HFFc6 (cell line): ENCODE results near the gene SVOPL. TPM values are rescaled to one million over a fixed set of nuclear protein-coding genes. Genes with fewer than 3 reads are reported as not detected.

Experiments used
- DNase-seq: peaks from one replicate; pipeline ENCODE4 v3.0.0-alpha.2; 2018
- H3K27ac Mint-ChIP-seq: 2 replicates; pipeline ENCODE4 v1.8.0; 2020; ENCODE audit warnings: mild to moderate bottlenecking, mixed read lengths
- H3K27me3 Mint-ChIP-seq: 2 replicates; pipeline ENCODE4 v1.8.0; 2021; ENCODE audit warnings: mild to moderate bottlenecking, moderate library complexity, mixed read lengths; ENCODE audit not compliant: insufficient read depth
- H3K36me3 Mint-ChIP-seq: 2 replicates; pipeline ENCODE4 v1.8.0; 2021; ENCODE audit warnings: low read depth, mixed read lengths
- H3K4me1 Mint-ChIP-seq: 2 replicates; pipeline ENCODE4 v1.8.0; 2020; ENCODE audit warnings: low read depth, mixed read lengths
- H3K4me3 Mint-ChIP-seq: 2 replicates; pipeline ENCODE4 v1.8.0; 2020; ENCODE audit warnings: mild to moderate bottlenecking, moderate library complexity, mixed read lengths
- H3K9me3 Mint-ChIP-seq: 2 replicates; pipeline ENCODE4 v1.8.0; 2020; ENCODE audit warnings: mild to moderate bottlenecking, mixed read lengths
- CTCF ChIP-seq: fragments of 200-600 bp; sonication (generic); IDR thresholded peaks from 2 replicates; pipeline ENCODE4 v1.5.0; 2021; ENCODE audit warnings: antibody characterized with exemption, mild to moderate bottlenecking
- total RNA-seq, 6 experiments: library from RNA; stranded (reverse); fragmentation: NEBNext Ultra II Directional; extraction: Animal tissue kit (Norgen Biotek cat#: 25700); gene quantifications; 2 replicates in 1 of 6; 3 replicates in 5 of 6; pipeline ENCODE4 v1.2.3, GENCODE V29; 2021

Gene SVOPL
- total RNA-seq, 6 experiments from 2014 or later, result not detected

GRCh38 chr7:138669364-138669763 lies 31.8 kb downstream of the SVOPL start:
- no peak overlapping the region for H3K27ac Mint-ChIP-seq
- H3K36me3 Mint-ChIP-seq, result no peaks in the 10 kb centered on the region
- no peak for DNase-seq
- no peaks in the 10 kb centered on the region for H3K4me1 Mint-ChIP-seq
- no peaks in the 10 kb centered on the region for H3K9me3 Mint-ChIP-seq
- no peak overlapping the region for H3K4me3 Mint-ChIP-seq
- peaks cover 2% of the 10 kb centered on the region for H3K27me3 Mint-ChIP-seq
- TF ChIP-seq CTCF, result no peak

GRCh38 chr7:138668946-138669345 lies 32.2 kb downstream of the SVOPL start:
- DNase-seq, result no peak
- Mint-ChIP-seq H3K9me3 (no peaks in the 10 kb centered on the region), H3K36me3 (no peaks in the 10 kb centered on the region), H3K4me1 (no peaks in the 10 kb centered on the region), H3K4me3 (no peak overlapping the region), H3K27me3 (peaks cover 2% of the 10 kb centered on the region), H3K27ac (no peak overlapping the region)
- no peak for TF ChIP-seq CTCF

GRCh38 chr7:138668229-138668596 lies 32.9 kb downstream of the SVOPL start:
- H3K4me1 Mint-ChIP-seq, result no peaks in the 10 kb centered on the region
- H3K27me3 Mint-ChIP-seq, result peaks cover 6% of the 10 kb centered on the region
- no peak overlapping the region for H3K4me3 Mint-ChIP-seq
- H3K27ac Mint-ChIP-seq, result no peak overlapping the region
- no peaks in the 10 kb centered on the region for H3K9me3 Mint-ChIP-seq
- no peaks in the 10 kb centered on the region for H3K36me3 Mint-ChIP-seq
- DNase-seq, result no peak
- TF ChIP-seq CTCF, result no peak

GRCh38 chr7:138667535-138668228 lies 33.5 kb downstream of the SVOPL start:
- Mint-ChIP-seq H3K27ac (no peak overlapping the region), H3K9me3 (no peaks in the 10 kb centered on the region), H3K27me3 (peaks cover 6% of the 10 kb centered on the region), H3K4me1 (no peaks in the 10 kb centered on the region), H3K4me3 (no peak overlapping the region), H3K36me3 (no peaks in the 10 kb centered on the region)
- DNase-seq, result no peak
- TF ChIP-seq CTCF, result no peak

- TF ChIP-seq CTCF, result no peak
- H3K9me3 Mint-ChIP-seq, result no peaks in the 10 kb centered on the region
- no peak for DNase-seq
- no peaks in the 10 kb centered on the region for H3K36me3 Mint-ChIP-seq
- H3K4me1 Mint-ChIP-seq, result no peaks in the 10 kb centered on the region
- no peak overlapping the region for H3K4me3 Mint-ChIP-seq
- peaks cover 11% of the 10 kb centered on the region for H3K27me3 Mint-ChIP-seq
- no peak overlapping the region for H3K27ac Mint-ChIP-seq
Measured at GRCh38 chr7:138666385-138666784, 34.8 kb downstream of the SVOPL start.
